ENCODE measurements around the gene TBK1.
"Not testable (repeated sequence)": the region's sequence is repeated elsewhere in the genome, so short reads cannot be mapped to it uniquely, and the experiment has no call there.

The TBK1 gene

GRCh38 chr12:64534672-64535199 is 82.8 kb downstream of the TBK1 start:
- Histone ChIP-seq H3K27me3 (ENCODE audit: insufficient read depth, low read length) (no peaks in the 10 kb centered on the region; the same call in 1 of the 2 replicates), H3K36me3 (ENCODE audit: insufficient read depth, low read length) (no peaks in the 10 kb centered on the region)

DNA sequence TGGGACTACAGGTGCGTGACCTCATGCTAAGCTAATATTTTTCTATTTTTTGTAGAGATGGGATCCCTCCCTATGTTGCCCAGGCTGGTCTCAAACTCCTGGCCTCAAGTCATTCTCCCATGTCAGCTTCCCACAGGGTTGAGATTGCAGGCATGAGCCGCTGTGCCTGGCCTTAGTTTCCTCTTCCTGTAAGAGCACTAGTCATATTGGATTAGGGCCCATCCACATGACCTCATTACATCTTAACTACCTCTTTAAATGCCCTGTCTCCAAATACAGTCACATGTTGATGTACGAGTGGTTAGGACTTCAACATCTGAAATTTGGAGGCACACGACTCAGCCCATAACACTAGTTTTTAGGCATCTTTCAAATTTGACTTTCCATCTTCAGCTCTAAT is 86.2 kb downstream of the TBK1 start:
- H3K79me2 ChIP-seq (ENCODE audit: insufficient read depth, low read length) = no peaks in the 10 kb centered on the region
- H3K27me3 ChIP-seq (ENCODE audit: insufficient read depth, low read length) = no peaks in the 10 kb centered on the region
- H3K4me1 ChIP-seq (ENCODE audit: insufficient read depth, low read length, severe bottlenecking) = no peaks in the 10 kb centered on the region
- H3K9me3 ChIP-seq (ENCODE audit: low read length) = no peaks in the 10 kb centered on the region
- H3K9ac ChIP-seq (ENCODE audit: low read length) = no peak overlapping the region
- no peak for TF ChIP-seq CTCF (IDR thresholded peaks at IDR 0.05; ENCODE audit: low read length)
- TF ChIP-seq EZH2 (IDR thresholded peaks at IDR 0.05; ENCODE audit: borderline replicate concordance, low read length) = no peak
- no peaks in the 10 kb centered on the region for H4K20me1 ChIP-seq (ENCODE audit: insufficient read depth, low read length)
- H3K9me2 ChIP-seq (ENCODE audit: low read depth, low read length) = no peaks in the 10 kb centered on the region
- no peak overlapping the region for H2AFZ ChIP-seq (ENCODE audit: low read length)
- no peak overlapping the region for H3K4me3 ChIP-seq (ENCODE audit: low read depth, low read length, poor library complexity, severe bottlenecking)
- H3K27ac ChIP-seq (ENCODE audit: low read depth, low read length, poor library complexity, severe bottlenecking) = no peak overlapping the region
- H3K4me2 ChIP-seq (ENCODE audit: low read length) = no peak overlapping the region
- no peaks in the 10 kb centered on the region for H3K36me3 ChIP-seq (ENCODE audit: insufficient read depth, low read length)
- H3F3A ChIP-seq (ENCODE audit: insufficient read depth, low read length) = no peaks in the 10 kb centered on the region

More at GRCh38 chr12:64534672-64535199, 82.8 kb downstream of the TBK1 start:
- no peaks in the 10 kb centered on the region for H3F3A ChIP-seq (ENCODE audit: insufficient read depth, low read length)
- no peak for TF ChIP-seq CTCF (IDR thresholded peaks at IDR 0.05; ENCODE audit: low read length)
- no peak for TF ChIP-seq EZH2 (IDR thresholded peaks at IDR 0.05; ENCODE audit: borderline replicate concordance, low read length)
- H3K4me3 ChIP-seq (ENCODE audit: low read depth, low read length, poor library complexity, severe bottlenecking) = no peak overlapping the region
- H2AFZ ChIP-seq (ENCODE audit: low read length) = no peak overlapping the region
- H4K20me1 ChIP-seq (ENCODE audit: insufficient read depth, low read length) = no peaks in the 10 kb centered on the region
- no peak overlapping the region for H3K9ac ChIP-seq (ENCODE audit: low read length)
- no peaks in the 10 kb centered on the region for H3K4me1 ChIP-seq (ENCODE audit: insufficient read depth, low read length, severe bottlenecking)
- no peaks in the 10 kb centered on the region for H3K9me2 ChIP-seq (ENCODE audit: low read depth, low read length)
- no peaks in the 10 kb centered on the region for H3K9me3 ChIP-seq (ENCODE audit: low read length)
- H3K27ac ChIP-seq (ENCODE audit: low read depth, low read length, poor library complexity, severe bottlenecking) = no peak overlapping the region
- H3K79me2 ChIP-seq (ENCODE audit: insufficient read depth, low read length) = no peaks in the 10 kb centered on the region
- no peak overlapping the region for H3K4me2 ChIP-seq (ENCODE audit: low read length)

- not testable (repeated sequence) for H3K4me3 ChIP-seq (ENCODE audit: low read depth, low read length, poor library complexity, severe bottlenecking)
Measured at GRCh38 chr12:64542409-64543047, 90.6 kb downstream of the TBK1 start.

More at GRCh38 chr12:64542409-64543047, 90.6 kb downstream of the TBK1 start:
- not testable (repeated sequence) for H4K20me1 ChIP-seq (ENCODE audit: insufficient read depth, low read length); H3K36me3 ChIP-seq (ENCODE audit: insufficient read depth, low read length); H2AFZ ChIP-seq (ENCODE audit: low read length); H3K27ac ChIP-seq (ENCODE audit: low read depth, low read length, poor library complexity, severe bottlenecking); H3K4me1 ChIP-seq (ENCODE audit: insufficient read depth, low read length, severe bottlenecking); H3F3A ChIP-seq (ENCODE audit: insufficient read depth, low read length); H3K9me2 ChIP-seq (ENCODE audit: low read depth, low read length); H3K9ac ChIP-seq (ENCODE audit: low read length); H3K79me2 ChIP-seq (ENCODE audit: insufficient read depth, low read length); H3K9me3 ChIP-seq (ENCODE audit: low read length); H3K27me3 ChIP-seq (ENCODE audit: insufficient read depth, low read length); H3K4me2 ChIP-seq (ENCODE audit: low read length)
